Subcutaneous adipose tissue (tissue), 4 donors: ENCODE results near the gene IDH3G. TPM values are rescaled to one million over a fixed set of nuclear protein-coding genes. Genes with fewer than 3 reads are reported as not detected.

Experiments used
- total RNA-seq, 4 donors: library from RNA; depleted of rRNA; stranded (reverse); fragments of >200 nt; gene quantifications; one replicate each; pipeline ENCODE4 v1.1.0, GENCODE V29; 2016
- TF ChIP-seq, protein P1 (sequence below): fragments of 450-650 bp; IDR thresholded peaks from one replicate; pipeline ENCODE4 v1.5.1; 2016; ENCODE audit warnings: low read depth, mild to moderate bottlenecking, control low read depth, antibody characterized with exemption, moderate library complexity

Gene IDH3G
- total RNA-seq, 4 donors from 2014 or later = 40.9 to 70.0 (median 69.5) TPM

DNA sequence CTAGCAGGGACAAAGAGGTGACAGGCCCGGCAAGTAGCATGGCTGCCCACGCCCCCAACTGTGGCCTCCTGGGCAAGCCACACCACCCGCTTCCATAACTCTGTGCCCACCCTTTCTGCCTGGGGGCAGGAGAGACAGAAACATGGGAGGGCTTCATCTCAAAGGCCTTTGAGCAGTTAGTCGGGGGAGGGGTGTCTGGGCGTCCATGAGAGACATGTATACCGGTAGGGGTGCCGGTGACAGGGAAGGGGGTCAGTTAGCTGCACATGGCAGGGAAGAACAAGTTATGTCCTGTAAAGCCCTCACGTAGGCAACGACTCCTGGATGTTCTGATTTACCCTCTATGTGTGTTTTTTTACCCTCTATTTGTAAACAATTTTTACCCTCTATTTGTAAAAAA is 26.9 kb upstream of the IDH3G start:
- TF ChIP-seq, protein P1, sequence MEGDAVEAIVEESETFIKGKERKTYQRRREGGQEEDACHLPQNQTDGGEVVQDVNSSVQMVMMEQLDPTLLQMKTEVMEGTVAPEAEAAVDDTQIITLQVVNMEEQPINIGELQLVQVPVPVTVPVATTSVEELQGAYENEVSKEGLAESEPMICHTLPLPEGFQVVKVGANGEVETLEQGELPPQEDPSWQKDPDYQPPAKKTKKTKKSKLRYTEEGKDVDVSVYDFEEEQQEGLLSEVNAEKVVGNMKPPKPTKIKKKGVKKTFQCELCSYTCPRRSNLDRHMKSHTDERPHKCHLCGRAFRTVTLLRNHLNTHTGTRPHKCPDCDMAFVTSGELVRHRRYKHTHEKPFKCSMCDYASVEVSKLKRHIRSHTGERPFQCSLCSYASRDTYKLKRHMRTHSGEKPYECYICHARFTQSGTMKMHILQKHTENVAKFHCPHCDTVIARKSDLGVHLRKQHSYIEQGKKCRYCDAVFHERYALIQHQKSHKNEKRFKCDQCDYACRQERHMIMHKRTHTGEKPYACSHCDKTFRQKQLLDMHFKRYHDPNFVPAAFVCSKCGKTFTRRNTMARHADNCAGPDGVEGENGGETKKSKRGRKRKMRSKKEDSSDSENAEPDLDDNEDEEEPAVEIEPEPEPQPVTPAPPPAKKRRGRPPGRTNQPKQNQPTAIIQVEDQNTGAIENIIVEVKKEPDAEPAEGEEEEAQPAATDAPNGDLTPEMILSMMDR = no peak

DNA sequence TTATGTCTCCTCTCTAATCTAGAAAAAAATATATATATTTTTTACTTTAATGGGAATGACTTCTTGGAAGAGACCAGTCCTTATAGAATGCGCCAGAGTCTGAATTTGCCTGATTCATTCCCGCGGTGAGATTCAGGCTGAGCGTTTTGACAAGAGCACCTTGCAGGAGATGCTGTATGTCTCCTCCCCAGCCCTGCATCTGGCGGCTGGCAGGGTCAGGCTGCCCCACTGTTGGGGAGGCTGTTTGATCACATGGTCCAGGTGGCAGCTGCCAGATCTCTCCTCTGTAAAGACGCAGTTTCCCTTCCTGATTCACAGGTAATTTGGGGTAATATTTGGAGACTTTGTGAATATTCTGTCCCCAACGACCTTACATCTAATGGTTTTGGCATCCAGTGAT is 26.4 kb upstream of the IDH3G start:
- TF ChIP-seq, protein P1 = no peak

DNA sequence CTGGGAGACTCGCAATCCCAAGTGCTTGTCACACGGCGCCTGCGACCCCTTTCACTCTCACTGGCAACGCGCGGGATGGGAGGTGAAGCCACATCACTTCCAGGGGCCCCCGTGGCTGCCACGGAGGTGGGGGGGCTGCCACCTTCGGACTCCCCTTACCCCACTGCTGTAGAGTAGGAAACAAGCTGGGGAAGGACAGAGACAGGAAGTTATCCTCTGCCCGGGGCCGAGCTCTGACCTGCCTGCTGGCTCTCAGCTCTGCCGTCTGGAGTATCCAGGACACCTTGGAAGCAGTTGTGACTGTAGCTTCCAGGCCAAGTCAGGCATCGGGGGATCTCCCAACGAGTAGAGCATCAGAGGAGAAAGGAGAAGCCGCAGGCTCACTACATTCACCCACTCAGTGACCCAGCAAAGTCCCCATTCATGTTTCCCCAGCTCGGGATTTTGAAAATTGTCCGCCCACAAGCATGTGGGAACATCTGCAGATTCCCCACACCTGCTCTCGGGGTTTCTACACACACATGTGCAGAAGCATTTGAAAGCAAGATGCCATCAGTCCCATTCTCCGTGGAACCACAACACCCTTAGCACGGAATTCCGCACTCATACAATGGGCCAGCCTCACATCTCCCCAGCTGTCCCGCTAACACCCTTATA is 25.3 kb upstream of the IDH3G start:
- TF ChIP-seq, protein P1 = no peak

DNA sequence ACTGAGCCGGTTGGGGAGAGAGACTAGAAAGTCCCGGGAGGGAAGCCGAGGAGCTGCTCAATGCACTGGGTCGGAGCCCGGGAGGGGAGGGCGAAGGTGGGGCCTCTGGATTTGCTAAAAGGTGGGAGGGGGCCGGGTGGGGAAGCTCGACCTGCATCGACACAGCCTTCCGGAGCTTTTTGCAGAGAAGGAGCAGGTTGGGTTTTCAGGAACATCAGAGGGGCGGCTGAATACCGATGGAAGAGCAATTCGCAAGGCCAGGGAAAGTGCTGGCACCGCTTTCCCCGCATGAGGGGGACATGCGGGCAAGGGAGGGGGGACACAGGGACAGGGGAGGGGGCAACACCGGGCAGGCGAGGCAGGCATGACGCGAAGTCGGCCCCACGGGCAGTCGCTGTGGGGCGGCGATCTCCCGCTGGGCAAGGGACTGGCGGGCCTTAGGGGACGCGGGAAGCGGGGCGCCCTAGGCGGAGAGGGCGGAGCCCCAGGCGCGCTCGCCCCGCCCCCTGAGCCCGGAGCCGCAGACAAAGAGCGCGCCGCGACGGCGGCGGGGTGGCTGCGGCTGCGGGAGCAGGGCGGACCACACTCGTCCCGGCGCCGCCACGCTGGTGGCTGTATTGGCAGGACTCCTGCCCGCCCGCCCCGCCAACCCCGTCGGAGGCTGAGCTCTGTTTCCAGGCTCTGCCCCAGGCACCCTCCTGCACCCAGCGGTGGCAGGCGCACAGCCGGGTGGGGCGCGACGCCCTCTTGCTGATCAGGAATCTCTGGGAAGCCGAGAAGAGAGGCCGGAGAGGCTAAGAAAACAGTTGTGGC is 24.6 kb upstream of the IDH3G start:
- TF ChIP-seq, protein P1 = no peak

DNA sequence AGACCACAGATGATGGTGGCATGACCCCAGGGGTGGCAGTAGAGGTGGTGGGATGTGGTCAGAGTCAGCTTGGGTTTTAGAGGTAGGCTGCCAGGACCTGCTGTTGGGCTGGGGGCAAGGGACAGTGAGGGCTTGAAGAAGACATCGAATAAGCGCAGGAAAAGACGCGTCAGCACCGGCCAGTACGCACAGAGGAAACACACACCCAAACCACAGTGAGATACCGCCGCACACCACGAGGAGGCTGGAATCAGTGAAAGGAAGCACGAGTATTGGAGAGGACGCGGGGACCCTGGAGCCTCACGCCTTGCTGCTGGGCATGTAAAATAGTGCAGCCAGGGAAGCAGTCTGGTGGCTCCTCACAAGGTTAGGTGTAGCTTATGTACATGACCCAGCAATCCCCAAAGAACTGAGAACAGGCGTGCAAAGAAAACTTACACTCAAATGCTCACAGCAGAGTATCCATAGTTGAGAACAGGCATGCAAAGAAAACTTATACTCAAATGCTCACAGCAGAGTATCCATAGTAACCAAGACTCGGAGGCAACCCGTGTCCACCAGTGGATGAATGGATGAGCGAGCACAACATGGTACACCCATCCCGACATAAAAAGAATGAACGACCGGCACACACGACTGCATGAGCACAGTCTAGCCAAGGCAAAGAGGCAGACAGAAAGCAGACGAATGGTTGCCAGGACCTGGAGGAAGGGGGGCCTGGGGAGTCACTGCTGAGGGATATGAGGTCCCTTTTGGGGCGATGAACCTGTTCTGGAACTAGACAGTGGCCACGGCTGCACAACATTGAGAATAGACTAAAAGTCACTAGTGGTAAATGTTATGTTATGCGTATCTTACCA is 22.9 kb upstream of the IDH3G start:
- TF ChIP-seq, protein P1 = no peak

DNA sequence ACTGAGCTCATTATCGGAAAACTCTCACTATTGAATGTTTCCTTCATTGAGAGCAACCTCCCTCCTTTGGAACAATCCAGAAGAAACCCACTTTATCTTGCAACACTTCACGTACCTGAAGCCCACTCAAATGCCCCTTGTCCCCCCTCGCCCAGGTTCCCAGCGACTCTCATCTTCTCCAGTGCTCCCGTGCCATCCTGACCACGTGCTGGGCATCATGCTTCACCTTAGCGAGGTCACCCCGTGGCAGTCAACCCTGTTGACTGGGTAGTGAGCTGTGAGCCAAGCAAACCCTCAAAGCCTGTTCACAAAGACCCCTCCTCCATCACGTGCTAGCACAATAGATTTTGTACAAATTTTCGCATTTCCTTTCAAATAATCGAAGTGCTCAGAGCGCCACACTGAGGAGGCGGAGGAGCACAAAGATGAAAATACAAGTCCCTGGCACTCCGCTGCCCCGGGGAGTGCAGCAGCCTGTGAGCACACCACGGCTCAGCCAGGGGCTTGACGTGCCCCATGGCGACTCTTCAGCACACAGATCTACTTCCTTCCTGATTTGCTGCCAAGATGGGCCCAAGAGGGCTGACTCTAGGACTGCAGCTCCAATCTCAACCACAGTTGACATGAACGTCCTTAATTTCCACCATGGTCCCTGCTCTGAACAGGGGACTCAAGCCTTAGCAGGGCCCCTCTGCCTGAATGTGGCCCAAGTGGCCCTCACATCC is 20.6 kb upstream of the IDH3G start:
- TF ChIP-seq, protein P1 = no peak
